OCI-LY7 (cell line): Measurements from ENCODE around the gene CAPN5. TPM values are rescaled to one million over a fixed set of nuclear protein-coding genes. Genes with fewer than 3 reads are reported as not detected.

Experiments
- BruUV-seq: library from RNA; stranded (reverse); fragments of 400-500 nt; replicated peaks from 2 replicates; lab custom pipeline; 2021; lab: Mats Ljungman, UMichigan
- CTCF ChIA-PET: fragments of 300-600 bp; sonication (Branson Sonifier 250); formaldehyde crosslinking; loops from one replicate; lab custom pipeline; 2022; ENCODE audit warnings: antibody characterized with exemption; ENCODE audit not compliant: unreplicated experiment; lab: Charles Lee
- POLR2A ChIA-PET: fragments of 300-600 bp; sonication (Branson Sonifier 250); formaldehyde crosslinking; loops from one replicate; lab custom pipeline; 2022; ENCODE audit warnings: antibody characterized with exemption; lab: Charles Lee
- DNase-seq: peaks from one replicate; pipeline ENCODE4 v3.0.0-alpha.2; 2015; ENCODE audit warnings: low spot score
- H2AFZ ChIP-seq: fragments of 200-600 bp; sonication (generic), shearing (Covaris generic); 2 replicates; pipeline ENCODE4 v1.6.1; 2014; ENCODE audit warnings: mild to moderate bottlenecking, antibody characterized with exemption, low read length, moderate library complexity
- H3K27ac ChIP-seq: fragments of 200-600 bp; sonication (generic); 2 replicates; pipeline ENCODE4 v1.5.1; 2014; ENCODE audit warnings: mixed run types, low read depth, mild to moderate bottlenecking, moderate library complexity, low read length, inconsistent platforms; ENCODE audit not compliant: poor library complexity, severe bottlenecking
- H3K36me3 ChIP-seq: fragments of 200-600 bp; sonication (generic); 2 replicates; pipeline ENCODE4 v1.6.1; 2014; ENCODE audit warnings: mild to moderate bottlenecking, antibody characterized with exemption, low read length, moderate library complexity, mixed read lengths; ENCODE audit not compliant: insufficient read depth
- H3K4me1 ChIP-seq: fragments of 200-600 bp; sonication (generic); 2 replicates; pipeline ENCODE4 v1.5.1; 2014; ENCODE audit warnings: mild to moderate bottlenecking, low read length; ENCODE audit not compliant: insufficient read depth, poor library complexity, severe bottlenecking
- H3K4me2 ChIP-seq: fragments of 200-600 bp; sonication (generic); 2 replicates; pipeline ENCODE4 v1.6.1; 2014; ENCODE audit warnings: mild to moderate bottlenecking, low read length
- H3K4me3 ChIP-seq: fragments of 200-600 bp; sonication (generic); 2 replicates; pipeline ENCODE4 v1.5.1; 2014; ENCODE audit warnings: mild to moderate bottlenecking, low read depth, low read length; ENCODE audit not compliant: poor library complexity, severe bottlenecking
- H3K79me2 ChIP-seq: fragments of 200-600 bp; sonication (generic); 2 replicates; pipeline ENCODE4 v1.6.1; 2016; ENCODE audit warnings: low read depth, mild to moderate bottlenecking, low read length, moderate library complexity, mixed read lengths; ENCODE audit not compliant: insufficient read depth
- H3K9me2 ChIP-seq: fragments of 200-600 bp; sonication (generic); 2 replicates; pipeline ENCODE4 v1.6.1; 2016; ENCODE audit warnings: mild to moderate bottlenecking, low read length, mixed read lengths; ENCODE audit not compliant: insufficient read depth
- H3K9me3 ChIP-seq: fragments of 200-600 bp; sonication (generic); 2 replicates; pipeline ENCODE4 v1.6.1; 2014; ENCODE audit warnings: mild to moderate bottlenecking, mixed run types, low read length, mixed read lengths
- H4K20me1 ChIP-seq: fragments of 200-600 bp; sonication (generic); 2 replicates; pipeline ENCODE4 v1.6.1; 2014; ENCODE audit warnings: mild to moderate bottlenecking, antibody characterized with exemption, low read length, moderate library complexity, mixed read lengths; ENCODE audit not compliant: insufficient read depth
- EZH2phosphoT487 ChIP-seq: fragments of 200-600 bp; sonication (generic); IDR thresholded peaks from 2 replicates; pipeline ENCODE4 v1.6.1; 2018; ENCODE audit warnings: low read depth, borderline replicate concordance, mild to moderate bottlenecking, mixed run types, antibody characterized with exemption, low read length, moderate library complexity, mixed read lengths
- intact Hi-C: fragments of 100-400 bp; cut with micrococcal nuclease; formaldehyde crosslinking; loops from one replicate; pipeline ENCODE4 v1.10.0; 2022; ENCODE audit not compliant: unreplicated experiment
- total RNA-seq, 2 experiments: library from RNA; depleted of rRNA in 1 of 2; stranded (reverse); fragments of >200 nt in 1 of 2; shearing (Covaris generic) in 1 of 2; gene quantifications; 2 replicates each; pipeline ENCODE4 v1.2.3, GENCODE V29; 2014 to 2022
- TF ChIP-seq, protein P1 (sequence below): fragments of 200-600 bp; sonication (generic); conservative IDR thresholded peaks from 2 replicates; pipeline ENCODE4 v1.5.1; 2014; ENCODE audit warnings: mild to moderate bottlenecking, antibody characterized with exemption, low read length, moderate library complexity, mixed read lengths

CAPN5 gene
- total RNA-seq, 2 experiments from 2014 or later, result 1.4 to 1.5 TPM

DNA sequence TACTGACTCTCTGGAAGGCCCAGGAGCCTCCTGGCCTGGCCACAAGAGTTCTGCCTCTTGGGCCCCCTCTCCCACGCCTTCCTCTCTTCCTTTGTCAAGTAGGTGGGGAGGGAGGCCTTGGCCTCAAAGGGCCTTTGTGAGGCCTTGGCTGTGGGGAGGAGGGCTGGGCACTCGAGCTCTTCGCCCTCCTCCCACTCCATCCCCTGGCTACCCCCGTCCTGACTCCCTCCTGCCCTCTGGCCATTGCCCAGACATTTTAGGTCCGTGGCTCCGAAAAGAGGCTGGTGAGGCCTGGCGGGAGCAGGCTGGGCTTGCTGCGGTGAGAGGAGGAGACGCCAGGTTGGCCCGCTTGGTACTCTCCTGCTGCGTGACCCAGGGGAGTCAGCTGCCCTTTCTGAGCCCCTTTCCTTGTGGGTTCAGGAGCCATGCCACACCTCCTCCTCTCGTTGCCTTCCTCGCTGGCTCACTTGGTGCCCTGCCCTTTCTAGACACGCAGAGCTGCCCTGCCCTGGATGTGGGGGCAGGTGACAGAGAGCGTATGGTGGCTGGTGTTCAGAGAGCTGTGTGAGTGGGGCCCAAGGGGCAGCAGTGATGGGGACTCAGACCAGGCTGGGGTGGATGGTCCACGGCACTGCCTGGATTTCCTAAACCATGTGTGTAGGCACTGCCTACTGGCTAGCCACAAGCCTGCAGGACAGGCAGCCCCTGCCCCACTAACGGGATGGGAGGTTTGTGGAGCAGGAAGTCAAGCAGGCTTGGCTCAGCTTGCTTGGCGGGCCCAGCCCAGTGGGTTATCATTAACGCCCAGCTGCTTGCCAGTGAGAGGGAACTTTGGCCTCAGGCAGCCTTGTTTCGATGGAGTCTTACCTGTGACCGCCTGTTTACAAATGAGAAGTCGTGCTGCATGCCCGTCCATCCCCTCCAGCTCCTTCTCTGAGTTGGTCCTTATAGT, 20.0 kb downstream of the CAPN5 start:
- DNase-seq, result no peak
- Histone ChIP-seq H3K9me3 (no peaks in the 10 kb centered on the region), H3K79me2 (no peaks in the 10 kb centered on the region), H4K20me1 (no peaks in the 10 kb centered on the region), H3K9me2 (no peaks in the 10 kb centered on the region), H3K4me1 (no peaks in the 10 kb centered on the region), H3K27ac (no peak overlapping the region), H3K4me3 (no peak overlapping the region), H2AFZ (no peak overlapping the region), H3K36me3 (no peaks in the 10 kb centered on the region), H3K4me2 (no peak overlapping the region)
- intact Hi-C loops, result no loop called here
- ChIA-PET POLR2A (no interaction called here), CTCF (no interaction called here)
- TF ChIP-seq, protein P1, sequence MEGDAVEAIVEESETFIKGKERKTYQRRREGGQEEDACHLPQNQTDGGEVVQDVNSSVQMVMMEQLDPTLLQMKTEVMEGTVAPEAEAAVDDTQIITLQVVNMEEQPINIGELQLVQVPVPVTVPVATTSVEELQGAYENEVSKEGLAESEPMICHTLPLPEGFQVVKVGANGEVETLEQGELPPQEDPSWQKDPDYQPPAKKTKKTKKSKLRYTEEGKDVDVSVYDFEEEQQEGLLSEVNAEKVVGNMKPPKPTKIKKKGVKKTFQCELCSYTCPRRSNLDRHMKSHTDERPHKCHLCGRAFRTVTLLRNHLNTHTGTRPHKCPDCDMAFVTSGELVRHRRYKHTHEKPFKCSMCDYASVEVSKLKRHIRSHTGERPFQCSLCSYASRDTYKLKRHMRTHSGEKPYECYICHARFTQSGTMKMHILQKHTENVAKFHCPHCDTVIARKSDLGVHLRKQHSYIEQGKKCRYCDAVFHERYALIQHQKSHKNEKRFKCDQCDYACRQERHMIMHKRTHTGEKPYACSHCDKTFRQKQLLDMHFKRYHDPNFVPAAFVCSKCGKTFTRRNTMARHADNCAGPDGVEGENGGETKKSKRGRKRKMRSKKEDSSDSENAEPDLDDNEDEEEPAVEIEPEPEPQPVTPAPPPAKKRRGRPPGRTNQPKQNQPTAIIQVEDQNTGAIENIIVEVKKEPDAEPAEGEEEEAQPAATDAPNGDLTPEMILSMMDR, result no peak
- BruUV-seq, result no TSS peak

GRCh38 chr11:77087723-77088225, 21.0 kb downstream of the CAPN5 start:
- no peak overlapping the region for H3K4me3 ChIP-seq
- TF ChIP-seq EZH2phosphoT487, result no peak
- TF ChIP-seq, protein P1, result no peak
- no peak overlapping the region for H2AFZ ChIP-seq
- H3K36me3 ChIP-seq, result no peaks in the 10 kb centered on the region
- ChIA-PET CTCF (no interaction called here), POLR2A (no interaction called here)
- no peak overlapping the region for H3K27ac ChIP-seq
- no TSS peak for BruUV-seq
- H3K9me2 ChIP-seq, result no peaks in the 10 kb centered on the region
- no peak for DNase-seq
- intact Hi-C loops, result no loop called here
- H3K79me2 ChIP-seq, result no peaks in the 10 kb centered on the region
- H4K20me1 ChIP-seq, result no peaks in the 10 kb centered on the region
- no peaks in the 10 kb centered on the region for H3K4me1 ChIP-seq
- H3K9me3 ChIP-seq, result no peaks in the 10 kb centered on the region
- H3K4me2 ChIP-seq, result no peak overlapping the region
